HepG2 (cell line): ENCODE results near the gene PXMP4. TPM values are rescaled to one million over a fixed set of nuclear protein-coding genes. Genes with fewer than 3 reads are reported as not detected.

Source experiments
- AHR ChIP-seq: IDR thresholded peaks from 2 replicates; pipeline ENCODE4 v1.6.1; 2018; ENCODE audit warnings: missing genetic modification reagents, missing compliant biosample characterization
- ARID2 ChIP-seq: sonication (generic); formaldehyde crosslinking; IDR thresholded peaks from 2 replicates; pipeline ENCODE4 v1.8.1; 2022; ENCODE audit warnings: mild to moderate bottlenecking, missing genetic modification reagents, borderline replicate concordance
- ATF7-NPFF ChIP-seq: sonication (generic); formaldehyde crosslinking; IDR thresholded peaks from 2 replicates; pipeline ENCODE4 v1.8.1; 2023; ENCODE audit warnings: mild to moderate bottlenecking, low read depth, missing genetic modification reagents, moderate library complexity
- EEA1 ChIP-seq: sonication (generic); formaldehyde crosslinking; IDR thresholded peaks from 2 replicates; pipeline ENCODE4 v1.5.1; 2020; ENCODE audit warnings: mild to moderate bottlenecking, missing genetic modification reagents, borderline replicate concordance
- ELF4 ChIP-seq: sonication (generic); formaldehyde crosslinking; IDR thresholded peaks from 2 replicates; pipeline ENCODE4 v1.5.0; 2020; ENCODE audit warnings: missing genetic modification reagents, mild to moderate bottlenecking, moderate library complexity, borderline replicate concordance
- ETV5 ChIP-seq: IDR thresholded peaks from 2 replicates; pipeline ENCODE4 v1.6.1; 2018; ENCODE audit warnings: missing biosample characterization, missing genetic modification reagents, inconsistent platforms, borderline replicate concordance
- HIVEP1 ChIP-seq: sonication (generic); formaldehyde crosslinking; IDR thresholded peaks from 2 replicates; pipeline ENCODE4 v1.4.0; 2020; ENCODE audit warnings: mild to moderate bottlenecking, missing genetic modification reagents
- ISL2 ChIP-seq: sonication (generic); formaldehyde crosslinking; IDR thresholded peaks from 2 replicates; pipeline ENCODE4 v1.5.0; 2020; ENCODE audit warnings: missing genetic modification reagents
- REL ChIP-seq: sonication (generic); formaldehyde crosslinking; conservative IDR thresholded peaks from 2 replicates; pipeline ENCODE4 v1.8.0; 2022; ENCODE audit warnings: mild to moderate bottlenecking, missing genetic modification reagents, moderate library complexity
- ZNF12 ChIP-seq: sonication (generic); formaldehyde crosslinking; IDR thresholded peaks from 2 replicates; pipeline ENCODE4 v1.5.0; 2020; ENCODE audit warnings: missing genetic modification reagents
- ZNF124 ChIP-seq: sonication (generic); formaldehyde crosslinking; IDR thresholded peaks from 2 replicates; pipeline ENCODE4 v1.4.0; 2020; ENCODE audit warnings: missing genetic modification reagents
- ZNF235 ChIP-seq: sonication (generic); formaldehyde crosslinking; IDR thresholded peaks from 2 replicates; pipeline ENCODE4 v1.8.1; 2023; ENCODE audit warnings: mild to moderate bottlenecking, missing genetic modification reagents, borderline replicate concordance
- ZNF256 ChIP-seq: sonication (generic); formaldehyde crosslinking; conservative IDR thresholded peaks from 2 replicates; pipeline ENCODE4 v1.4.0; 2020; ENCODE audit warnings: missing genetic modification reagents
- ZNF354B ChIP-seq: sonication (generic); formaldehyde crosslinking; IDR thresholded peaks from 2 replicates; pipeline ENCODE4 v1.8.0; 2022; ENCODE audit warnings: mild to moderate bottlenecking, missing genetic modification reagents
- ZNF510 ChIP-seq: sonication (generic); formaldehyde crosslinking; IDR thresholded peaks from 2 replicates; pipeline ENCODE4 v1.4.0; 2020; ENCODE audit warnings: low read depth, mild to moderate bottlenecking, missing genetic modification reagents
- ZNF614 ChIP-seq: IDR thresholded peaks from 2 replicates; pipeline ENCODE4 v1.6.1; 2018; ENCODE audit warnings: missing biosample characterization, missing genetic modification reagents, inconsistent platforms, borderline replicate concordance
- ZNF660 ChIP-seq: sonication (generic); formaldehyde crosslinking; IDR thresholded peaks from 2 replicates; pipeline ENCODE4 v1.5.1; 2020; ENCODE audit warnings: mild to moderate bottlenecking, low read depth, missing genetic modification reagents, borderline replicate concordance
- ZNF883 ChIP-seq: sonication (generic); formaldehyde crosslinking; IDR thresholded peaks from 2 replicates; pipeline ENCODE4 v1.5.1; 2020; ENCODE audit warnings: mild to moderate bottlenecking, missing genetic modification reagents; ENCODE audit errors: not compliant biosample characterization
- polyA plus RNA-seq, 8 experiments: library from polyadenylated mRNA; depleted of rRNA in 3 of 8; stranded (reverse) in 7 of 8; unstranded in 1 of 8; fragments of >200 nt; fragmentation: Illumina TruSeq in 4 of 8; extraction: Trizol in 4 of 8; gene quantifications; 2 replicates each; pipeline versions ENCODE4 v1.2.1 to v1.2.3, GENCODE V29; 2011 to 2016; ENCODE audit warnings: low read depth in 4 of 8, missing spikeins in 1 of 8, mixed read lengths in 1 of 8; ENCODE audit not compliant: insufficient read depth in 1 of 8
- total RNA-seq, 5 experiments: library from RNA; depleted of rRNA; stranded (reverse); fragments of >200 nt; fragmentation: Illumina TruSeq; extraction: Trizol; gene quantifications; 2 replicates each; pipeline ENCODE4 v1.2.3, GENCODE V29; 2016; ENCODE audit warnings: low read depth in 1 of 5
- TF ChIP-seq, protein P1 (sequence below): sonication (generic); formaldehyde crosslinking; IDR thresholded peaks from 2 replicates; pipeline ENCODE4 v1.4.0; 2020; ENCODE audit warnings: missing genetic modification reagents
- TF ChIP-seq, protein P2 (sequence below): sonication (generic); formaldehyde crosslinking; IDR thresholded peaks from 2 replicates; pipeline ENCODE4 v1.5.0; 2020; ENCODE audit warnings: mild to moderate bottlenecking, missing genetic modification reagents, moderate library complexity

Gene PXMP4
- total and polyA plus RNA-seq, 2 of the 13 experiments (the other 11 are each of a cell fraction or from before 2014, with no cell fraction given) = not detected

DNA sequence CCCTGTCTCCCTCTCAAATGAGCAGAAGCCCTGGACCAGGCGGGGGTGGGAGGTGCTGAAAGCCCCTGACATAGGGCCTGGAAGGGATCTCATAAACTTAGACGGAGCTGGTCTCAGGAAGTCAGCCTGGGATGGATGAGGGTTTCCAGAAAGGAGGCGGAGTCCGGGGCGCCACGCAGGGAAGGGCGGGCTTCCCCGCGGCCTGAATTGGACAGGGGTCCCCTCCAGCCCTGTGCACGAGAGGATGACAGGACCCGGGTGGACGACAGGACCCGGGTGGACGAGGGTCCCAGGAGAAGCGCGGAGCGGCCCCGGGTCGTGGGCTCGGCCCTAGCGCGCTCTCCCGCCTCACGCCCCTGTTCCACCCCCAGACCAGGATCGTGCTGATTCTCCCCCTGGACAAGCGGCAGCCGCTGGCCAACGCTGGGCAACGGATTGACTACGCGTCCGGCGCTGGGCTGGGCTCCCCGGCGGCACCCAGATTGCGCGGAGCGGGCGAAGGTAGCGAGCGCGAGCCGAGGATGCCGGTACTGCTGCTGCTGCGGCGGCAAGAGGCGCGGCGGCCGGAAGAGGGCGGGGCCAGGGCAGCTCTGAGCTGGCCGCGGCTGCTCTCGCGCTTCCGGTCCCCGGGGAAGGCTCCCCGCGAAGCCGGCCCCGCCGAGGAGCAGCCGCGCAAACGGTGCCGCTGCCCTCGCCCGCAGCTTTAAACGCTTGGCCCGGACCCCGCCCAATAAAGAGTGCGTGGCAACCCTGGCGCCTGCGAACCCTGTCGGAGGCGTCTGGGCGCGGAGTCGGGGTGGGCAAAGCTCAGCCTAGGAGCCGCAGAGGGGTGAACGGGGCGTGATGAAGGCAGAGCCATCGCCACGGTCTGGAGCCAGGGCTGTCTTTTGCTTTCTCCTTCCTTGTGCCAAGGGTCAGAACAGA, 56.7 kb downstream of the PXMP4 start (continued):
- TF ChIP-seq ETV5 (peak; percentile 96), ATF7-NPFF (CRISPR knock-in tag) (peak; percentile 96), AHR (CRISPR knock-in tag) (0 out of 2 replicates have a peak, but pooled peaks have one; percentile 20), HIVEP1 (CRISPR knock-in tag) (peak; percentile 76), ZNF883 (CRISPR knock-in tag) (peak; percentile 98), ZNF660 (CRISPR knock-in tag) (0 out of 2 replicates have a peak, but pooled peaks have one; percentile 76), ISL2 (peak; percentile 13; the same call in 1 of the 2 replicates), ZNF354B (CRISPR knock-in tag) (peak; percentile 87), ZNF124 (0 out of 2 replicates have a peak, but pooled peaks have one; percentile 28), ZNF12 (no peak), EEA1 (CRISPR knock-in tag) (peak; percentile 91), ZNF614 (CRISPR knock-in tag) (peak; percentile 86; the same call in 1 of the 2 replicates), ZNF235 (peak; percentile 98), ZNF256 (CRISPR knock-in tag) (peak; percentile 72; the same call in 1 of the 2 replicates), ARID2 (CRISPR knock-in tag) (peak; percentile 98), ELF4 (peak; percentile 72; the same call in 1 of the 2 replicates), REL (CRISPR knock-in tag) (peak; percentile 91), ZNF510 (CRISPR knock-in tag) (peak; percentile 51; the same call in 1 of the 2 replicates)
- TF ChIP-seq, protein P1, sequence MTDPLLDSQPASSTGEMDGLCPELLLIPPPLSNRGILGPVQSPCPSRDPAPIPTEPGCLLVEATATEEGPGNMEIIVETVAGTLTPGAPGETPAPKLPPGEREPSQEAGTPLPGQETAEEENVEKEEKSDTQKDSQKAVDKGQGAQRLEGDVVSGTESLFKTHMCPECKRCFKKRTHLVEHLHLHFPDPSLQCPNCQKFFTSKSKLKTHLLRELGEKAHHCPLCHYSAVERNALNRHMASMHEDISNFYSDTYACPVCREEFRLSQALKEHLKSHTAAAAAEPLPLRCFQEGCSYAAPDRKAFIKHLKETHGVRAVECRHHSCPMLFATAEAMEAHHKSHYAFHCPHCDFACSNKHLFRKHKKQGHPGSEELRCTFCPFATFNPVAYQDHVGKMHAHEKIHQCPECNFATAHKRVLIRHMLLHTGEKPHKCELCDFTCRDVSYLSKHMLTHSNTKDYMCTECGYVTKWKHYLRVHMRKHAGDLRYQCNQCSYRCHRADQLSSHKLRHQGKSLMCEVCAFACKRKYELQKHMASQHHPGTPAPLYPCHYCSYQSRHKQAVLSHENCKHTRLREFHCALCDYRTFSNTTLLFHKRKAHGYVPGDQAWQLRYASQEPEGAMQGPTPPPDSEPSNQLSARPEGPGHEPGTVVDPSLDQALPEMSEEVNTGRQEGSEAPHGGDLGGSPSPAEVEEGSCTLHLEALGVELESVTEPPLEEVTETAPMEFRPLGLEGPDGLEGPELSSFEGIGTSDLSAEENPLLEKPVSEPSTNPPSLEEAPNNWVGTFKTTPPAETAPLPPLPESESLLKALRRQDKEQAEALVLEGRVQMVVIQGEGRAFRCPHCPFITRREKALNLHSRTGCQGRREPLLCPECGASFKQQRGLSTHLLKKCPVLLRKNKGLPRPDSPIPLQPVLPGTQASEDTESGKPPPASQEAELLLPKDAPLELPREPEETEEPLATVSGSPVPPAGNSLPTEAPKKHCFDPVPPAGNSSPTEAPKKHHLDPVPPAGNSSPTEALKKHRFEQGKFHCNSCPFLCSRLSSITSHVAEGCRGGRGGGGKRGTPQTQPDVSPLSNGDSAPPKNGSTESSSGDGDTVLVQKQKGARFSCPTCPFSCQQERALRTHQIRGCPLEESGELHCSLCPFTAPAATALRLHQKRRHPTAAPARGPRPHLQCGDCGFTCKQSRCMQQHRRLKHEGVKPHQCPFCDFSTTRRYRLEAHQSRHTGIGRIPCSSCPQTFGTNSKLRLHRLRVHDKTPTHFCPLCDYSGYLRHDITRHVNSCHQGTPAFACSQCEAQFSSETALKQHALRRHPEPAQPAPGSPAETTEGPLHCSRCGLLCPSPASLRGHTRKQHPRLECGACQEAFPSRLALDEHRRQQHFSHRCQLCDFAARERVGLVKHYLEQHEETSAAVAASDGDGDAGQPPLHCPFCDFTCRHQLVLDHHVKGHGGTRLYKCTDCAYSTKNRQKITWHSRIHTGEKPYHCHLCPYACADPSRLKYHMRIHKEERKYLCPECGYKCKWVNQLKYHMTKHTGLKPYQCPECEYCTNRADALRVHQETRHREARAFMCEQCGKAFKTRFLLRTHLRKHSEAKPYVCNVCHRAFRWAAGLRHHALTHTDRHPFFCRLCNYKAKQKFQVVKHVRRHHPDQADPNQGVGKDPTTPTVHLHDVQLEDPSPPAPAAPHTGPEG (CRISPR knock-in tag) = peak; percentile 80
- TF ChIP-seq, protein P2, sequence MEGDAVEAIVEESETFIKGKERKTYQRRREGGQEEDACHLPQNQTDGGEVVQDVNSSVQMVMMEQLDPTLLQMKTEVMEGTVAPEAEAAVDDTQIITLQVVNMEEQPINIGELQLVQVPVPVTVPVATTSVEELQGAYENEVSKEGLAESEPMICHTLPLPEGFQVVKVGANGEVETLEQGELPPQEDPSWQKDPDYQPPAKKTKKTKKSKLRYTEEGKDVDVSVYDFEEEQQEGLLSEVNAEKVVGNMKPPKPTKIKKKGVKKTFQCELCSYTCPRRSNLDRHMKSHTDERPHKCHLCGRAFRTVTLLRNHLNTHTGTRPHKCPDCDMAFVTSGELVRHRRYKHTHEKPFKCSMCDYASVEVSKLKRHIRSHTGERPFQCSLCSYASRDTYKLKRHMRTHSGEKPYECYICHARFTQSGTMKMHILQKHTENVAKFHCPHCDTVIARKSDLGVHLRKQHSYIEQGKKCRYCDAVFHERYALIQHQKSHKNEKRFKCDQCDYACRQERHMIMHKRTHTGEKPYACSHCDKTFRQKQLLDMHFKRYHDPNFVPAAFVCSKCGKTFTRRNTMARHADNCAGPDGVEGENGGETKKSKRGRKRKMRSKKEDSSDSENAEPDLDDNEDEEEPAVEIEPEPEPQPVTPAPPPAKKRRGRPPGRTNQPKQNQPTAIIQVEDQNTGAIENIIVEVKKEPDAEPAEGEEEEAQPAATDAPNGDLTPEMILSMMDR (CRISPR knock-in tag) = no peak
